ENCODE measurements around the gene PIEZO1. TPM values are rescaled to one million over a fixed set of nuclear protein-coding genes. Genes with fewer than 3 reads are reported as not detected.

The PIEZO1 gene
- total RNA-seq, 4 donors from 2014 or later, result 196 to 281 (median 206) TPM

DNA sequence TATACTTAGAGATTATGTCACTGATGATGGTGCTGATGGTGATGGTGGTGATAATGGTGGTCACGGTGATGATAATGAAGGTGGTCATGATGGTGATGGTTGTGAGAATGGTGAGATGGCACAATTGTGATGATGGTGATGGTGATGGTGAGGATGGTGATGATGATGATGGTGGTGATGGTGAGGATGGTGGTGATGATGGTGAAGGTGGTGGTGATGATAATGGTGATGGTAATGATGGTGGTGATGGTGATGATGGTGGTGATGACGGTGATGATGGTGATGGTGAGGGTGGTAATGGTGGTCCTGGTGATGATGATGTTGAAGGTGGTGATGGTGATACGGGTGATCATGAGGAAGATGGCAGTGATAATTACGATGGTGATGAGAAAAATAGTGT, 13.1 kb upstream of the PIEZO1 start:
- 94% methylated on average over 4 of the region's 4 CpGs for WGBS, 2 donors
- TF ChIP-seq, protein P1, sequence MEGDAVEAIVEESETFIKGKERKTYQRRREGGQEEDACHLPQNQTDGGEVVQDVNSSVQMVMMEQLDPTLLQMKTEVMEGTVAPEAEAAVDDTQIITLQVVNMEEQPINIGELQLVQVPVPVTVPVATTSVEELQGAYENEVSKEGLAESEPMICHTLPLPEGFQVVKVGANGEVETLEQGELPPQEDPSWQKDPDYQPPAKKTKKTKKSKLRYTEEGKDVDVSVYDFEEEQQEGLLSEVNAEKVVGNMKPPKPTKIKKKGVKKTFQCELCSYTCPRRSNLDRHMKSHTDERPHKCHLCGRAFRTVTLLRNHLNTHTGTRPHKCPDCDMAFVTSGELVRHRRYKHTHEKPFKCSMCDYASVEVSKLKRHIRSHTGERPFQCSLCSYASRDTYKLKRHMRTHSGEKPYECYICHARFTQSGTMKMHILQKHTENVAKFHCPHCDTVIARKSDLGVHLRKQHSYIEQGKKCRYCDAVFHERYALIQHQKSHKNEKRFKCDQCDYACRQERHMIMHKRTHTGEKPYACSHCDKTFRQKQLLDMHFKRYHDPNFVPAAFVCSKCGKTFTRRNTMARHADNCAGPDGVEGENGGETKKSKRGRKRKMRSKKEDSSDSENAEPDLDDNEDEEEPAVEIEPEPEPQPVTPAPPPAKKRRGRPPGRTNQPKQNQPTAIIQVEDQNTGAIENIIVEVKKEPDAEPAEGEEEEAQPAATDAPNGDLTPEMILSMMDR (IDR thresholded peaks at IDR 0.05), result peak in 1 of 3 donors; percentile 12
- TF ChIP-seq POLR2A (IDR thresholded peaks at IDR 0.05), result no peak
- no peak overlapping the region for H3K4me3 ChIP-seq (ENCODE audit: low read depth, poor library complexity, severe bottlenecking)
- no peak for DNase-seq (ENCODE audit: low spot score in 2 of 2)
- intact Hi-C loops (cut with DNase I; ENCODE audit: low total_unique reads), result no loop called here

DNA sequence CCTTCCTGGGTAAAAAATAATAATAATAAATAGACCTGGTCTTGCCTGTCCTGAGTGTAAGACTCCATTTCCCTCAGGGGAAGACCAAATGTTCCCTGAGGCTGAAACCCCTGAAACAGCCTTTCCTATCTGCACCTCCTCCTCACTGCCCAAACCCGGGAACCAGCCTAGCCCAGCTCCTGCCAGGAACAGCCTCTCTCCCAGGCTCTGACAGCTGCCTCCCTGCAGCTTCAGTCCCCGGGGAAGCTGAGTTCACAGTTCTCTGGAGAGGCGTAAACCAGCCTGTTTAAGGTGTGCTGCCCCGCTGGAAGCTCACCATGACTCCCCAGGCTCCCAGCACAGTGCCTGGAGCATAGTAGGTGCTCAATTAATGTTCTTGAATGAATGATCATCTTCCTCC, 11.3 kb upstream of the PIEZO1 start:
- DNase-seq (ENCODE audit: low spot score in 2 of 2), result no peak
- WGBS, 2 donors, result 76 to 77% methylated on average over 4 of the region's 4 CpGs
- no peak for TF ChIP-seq POLR2A (IDR thresholded peaks at IDR 0.05)
- TF ChIP-seq, protein P1 (IDR thresholded peaks at IDR 0.05), result no peak
- H3K4me3 ChIP-seq (ENCODE audit: low read depth, poor library complexity, severe bottlenecking), result no peak overlapping the region
- intact Hi-C loops (cut with DNase I; ENCODE audit: low total_unique reads), result no loop called here

DNA sequence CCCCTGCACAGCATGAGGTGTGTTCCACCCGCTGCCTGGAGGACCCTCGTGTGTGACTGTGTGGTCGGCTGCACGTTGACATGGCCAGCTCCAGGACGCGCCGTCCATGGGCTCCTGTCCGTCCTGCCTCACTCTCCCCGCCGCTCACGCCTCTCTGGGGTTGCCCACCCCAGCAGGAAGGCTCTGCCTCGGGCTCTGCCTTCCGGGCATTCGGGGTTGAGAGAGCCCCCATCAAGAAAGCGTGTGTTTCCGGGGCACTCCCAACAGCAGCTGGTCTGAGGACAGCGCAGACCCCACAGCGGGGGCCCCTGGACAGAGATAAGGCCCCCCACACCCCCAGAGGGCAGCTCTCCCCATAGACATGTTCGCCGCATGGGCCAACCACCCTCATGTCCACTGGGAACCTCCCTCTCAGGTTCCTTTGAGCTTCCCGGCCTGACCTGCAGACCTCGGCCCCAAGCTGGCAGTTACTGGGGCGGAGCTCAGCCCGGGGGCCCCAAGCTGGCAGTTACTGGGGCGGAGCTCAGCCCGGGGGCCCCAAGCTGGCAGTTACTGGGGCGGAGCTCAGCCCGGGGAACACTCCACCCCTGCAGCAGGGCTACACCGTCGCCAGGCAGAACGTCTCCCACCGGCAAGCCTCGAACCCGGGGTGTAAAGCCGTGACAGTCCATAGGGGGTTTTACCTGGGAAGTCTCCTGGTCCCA, 8.4 kb upstream of the PIEZO1 start:
- 51 to 52% methylated on average over 28 to 33 of the region's 35 CpGs for WGBS, 2 donors
- H3K4me3 ChIP-seq (ENCODE audit: low read depth, poor library complexity, severe bottlenecking), result no peak overlapping the region
- intact Hi-C loops (cut with DNase I; ENCODE audit: low total_unique reads), result no loop called here
- no peak for DNase-seq (ENCODE audit: low spot score in 2 of 2)
- TF ChIP-seq, protein P1 (IDR thresholded peaks at IDR 0.05), result no peak
- no peak for TF ChIP-seq POLR2A (IDR thresholded peaks at IDR 0.05)

DNA sequence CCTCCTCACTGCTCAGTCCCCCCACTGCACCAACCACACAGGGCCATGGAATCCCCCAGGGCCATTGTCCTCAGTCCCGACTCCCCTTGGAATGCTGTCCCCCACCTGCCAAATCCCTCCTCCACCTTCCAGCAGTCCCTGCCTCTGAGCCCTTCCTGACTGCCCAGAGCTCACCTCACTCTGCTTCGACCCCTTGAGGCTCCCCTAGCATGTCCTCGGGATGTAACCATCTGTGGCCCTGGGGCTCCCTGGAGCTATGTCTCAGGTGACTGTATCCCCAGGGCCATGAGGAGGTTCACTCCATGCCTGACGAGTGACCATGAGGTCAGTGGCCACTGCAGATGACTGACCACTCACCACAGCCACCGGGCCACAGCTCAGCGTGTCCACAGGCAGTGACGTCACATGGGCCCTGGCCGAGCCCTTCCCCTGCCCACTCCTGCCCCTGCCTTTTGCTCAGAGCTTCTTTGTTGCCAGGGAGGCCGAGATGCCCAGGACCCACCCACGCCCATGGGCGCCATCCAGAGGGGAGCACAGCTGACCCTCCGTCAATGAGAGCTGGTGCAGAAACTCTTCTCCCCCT, 7.7 kb upstream of the PIEZO1 start:
- intact Hi-C loops (cut with DNase I; ENCODE audit: low total_unique reads), result no loop called here
- DNase-seq (ENCODE audit: low spot score in 2 of 2), result no peak
- 74 to 82% methylated on average over 8 to 12 of the region's 12 CpGs for WGBS, 2 donors
- no peak for TF ChIP-seq POLR2A (IDR thresholded peaks at IDR 0.05)
- TF ChIP-seq, protein P1 (IDR thresholded peaks at IDR 0.05), result no peak
- H3K4me3 ChIP-seq (ENCODE audit: low read depth, poor library complexity, severe bottlenecking), result no peak overlapping the region

DNA sequence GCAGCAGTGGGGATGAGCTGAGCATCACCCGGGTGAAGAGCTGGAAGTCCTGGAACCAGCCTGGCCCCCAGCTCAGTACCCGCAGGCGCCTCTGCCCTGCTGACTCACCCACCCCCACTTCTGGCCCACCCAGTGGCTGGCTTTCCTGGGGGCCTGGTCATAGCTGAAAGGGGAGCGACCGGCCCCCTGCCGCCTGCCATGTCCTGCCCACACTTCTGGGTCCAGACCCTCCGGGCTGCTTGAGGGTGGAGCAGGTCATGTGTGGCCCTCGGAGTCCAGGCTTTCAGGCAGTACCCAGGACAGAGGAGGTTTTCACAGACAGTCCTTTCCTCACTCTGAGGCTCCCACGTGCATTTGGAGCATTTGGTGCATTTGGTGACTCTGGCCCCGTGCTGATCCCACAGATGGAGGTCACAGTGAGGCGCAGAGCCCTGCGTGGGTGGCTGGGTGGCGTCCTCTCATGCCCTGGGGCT, 7.1 kb upstream of the PIEZO1 start:
- intact Hi-C loops (cut with DNase I; ENCODE audit: low total_unique reads), result no loop called here
- whole genome bisulfite sequencing, 2 donors, result 30 to 56% methylated on average over 5 to 13 of the region's 13 CpGs

More for the DNA sequence above, 7.1 kb upstream of the PIEZO1 start:
- no peak for TF ChIP-seq POLR2A (IDR thresholded peaks at IDR 0.05)
- TF ChIP-seq, protein P1 (IDR thresholded peaks at IDR 0.05), result no peak
- no peak for DNase-seq (ENCODE audit: low spot score in 2 of 2)
- H3K4me3 ChIP-seq (ENCODE audit: low read depth, poor library complexity, severe bottlenecking), result no peak overlapping the region

Measured in lower leg skin (tissue), 4 donors.